Endothelial cell of umbilical vein (primary cell): Measurements from ENCODE around the gene MYOF. TPM values are rescaled to one million over a fixed set of nuclear protein-coding genes. Genes with fewer than 3 reads are reported as not detected.

Source experiments
- BruUV-seq: library from RNA; stranded (reverse); fragments of 400-500 nt; replicated peaks from 2 replicates; lab custom pipeline; 2021; lab: Mats Ljungman, UMichigan
- CTCF ChIA-PET: fragments of 300-600, 350-600 bp; sonication (Branson Sonifier 250); formaldehyde crosslinking; loops from one replicate; lab custom pipeline; 2021; ENCODE audit warnings: antibody characterized with exemption, inconsistent platforms; lab: Charles Lee
- POLR2A ChIA-PET: fragments of 300-600, 350-600 bp; sonication (Branson Sonifier 250); formaldehyde crosslinking; loops from one replicate; lab custom pipeline; 2021; ENCODE audit warnings: antibody characterized with exemption, inconsistent platforms; lab: Charles Lee
- DNase-seq: peaks from one replicate; pipeline ENCODE4 v3.0.0-alpha.2; 2011; ENCODE audit warnings: low read depth, low spot score
- FAIRE-seq: peaks from 2 replicates; lab custom pipeline; 2011; peaks lifted over from hg19 to GRCh38; lab: Jason Lieb, UNC
- H2AFZ ChIP-seq: 2 replicates; pipeline ENCODE4 v1.6.0; 2012; ENCODE audit warnings: low read depth, low read length, control low read depth, inconsistent platforms
- H3K27ac ChIP-seq: 2 replicates; pipeline ENCODE4 v1.5.1; 2011; ENCODE audit warnings: low read depth, mild to moderate bottlenecking, control low read depth, low read length, moderate library complexity; ENCODE audit not compliant: insufficient read depth
- H3K27me3 ChIP-seq, 2 experiments: 2 replicates each; pipeline versions ENCODE4 v1.6.0 to v1.6.1; 2011; ENCODE audit warnings: low read length in 2 of 2, mixed read lengths in 1 of 2; ENCODE audit not compliant: control insufficient read depth in 2 of 2, insufficient read depth in 2 of 2
- H3K36me3 ChIP-seq, 2 experiments: 2 replicates in 1 of 2; 3 replicates in 1 of 2; pipeline ENCODE4 v1.5.1; 2011; ENCODE audit warnings: low read length in 2 of 2, mild to moderate bottlenecking in 1 of 2, moderate library complexity in 1 of 2; ENCODE audit not compliant: control insufficient read depth in 2 of 2, insufficient read depth in 2 of 2; ENCODE audit errors: extremely low read depth in 1 of 2
- H3K4me1 ChIP-seq: 3 replicates; pipeline ENCODE4 v1.5.1; 2011; ENCODE audit warnings: mild to moderate bottlenecking, low read length; ENCODE audit not compliant: control insufficient read depth, insufficient read depth; ENCODE audit errors: extremely low read depth
- H3K4me2 ChIP-seq: 2 replicates; pipeline ENCODE4 v1.6.1; 2011; ENCODE audit warnings: low read length, control low read depth, mixed read lengths; ENCODE audit not compliant: insufficient read depth
- H3K4me3 ChIP-seq, 3 experiments: fragments of 200-600 bp in 1 of 3; sonication (generic), shearing (Covaris generic) in 1 of 3; replicated peaks in 1 of 3; 2 replicates each; pipeline ENCODE4 v1.5.1; 2011 to 2016; ENCODE audit warnings: control low read depth in 3 of 3, low read length in 3 of 3, mild to moderate bottlenecking in 2 of 3, inconsistent platforms in 1 of 3, low read depth in 1 of 3, moderate library complexity in 1 of 3; ENCODE audit not compliant: insufficient read depth in 1 of 3
- H3K79me2 ChIP-seq: 2 replicates; pipeline ENCODE4 v1.6.0; 2012; ENCODE audit warnings: low read length, inconsistent platforms; ENCODE audit not compliant: control insufficient read depth, insufficient read depth
- H3K9ac ChIP-seq: replicated peaks from 2 replicates; pipeline ENCODE3; 2011; ENCODE audit warnings: low read length, control low read depth; ENCODE audit not compliant: insufficient read depth; ENCODE audit errors: extremely low read depth
- H3K9me1 ChIP-seq: replicated peaks from 3 replicates; pipeline ENCODE4 v1.6.0; 2011; ENCODE audit warnings: mild to moderate bottlenecking, low read length; ENCODE audit not compliant: control insufficient read depth, insufficient read depth; ENCODE audit errors: extremely low read depth
- H3K9me3 ChIP-seq: replicated peaks from 2 replicates; pipeline ENCODE4 v1.5.1; 2012; ENCODE audit warnings: low read length, inconsistent platforms; ENCODE audit not compliant: control insufficient read depth, insufficient read depth
- H4K20me1 ChIP-seq: replicated peaks from 2 replicates; pipeline ENCODE3; 2011; ENCODE audit warnings: mild to moderate bottlenecking, low read length; ENCODE audit not compliant: control insufficient read depth, insufficient read depth; ENCODE audit errors: extremely low read depth
- CTCF ChIP-seq, 2 donors: IDR thresholded peaks; 1 replicate in 1 of 2; 2 replicates in 1 of 2; pipeline ENCODE4 v1.5.1; 2011; ENCODE audit warnings: low read length in 2 of 2, mild to moderate bottlenecking in 2 of 2, moderate library complexity in 2 of 2, control low read depth in 1 of 2, inconsistent platforms in 1 of 2, low read depth in 1 of 2; ENCODE audit not compliant: insufficient read depth in 1 of 2; ENCODE audit errors: extremely low read depth in 1 of 2
- EZH2 ChIP-seq: IDR thresholded peaks from 2 replicates; pipeline ENCODE4 v1.6.1; 2012; ENCODE audit warnings: borderline replicate concordance, low read depth, mild to moderate bottlenecking, moderate library complexity, low read length, inconsistent platforms; ENCODE audit not compliant: severe bottlenecking
- FOS ChIP-seq: IDR thresholded peaks from 2 replicates; pipeline ENCODE4 v1.6.1; 2011; ENCODE audit warnings: mild to moderate bottlenecking, low read length, moderate library complexity, borderline replicate concordance; ENCODE audit not compliant: insufficient read depth
- GATA2 ChIP-seq: IDR thresholded peaks from 2 replicates; pipeline ENCODE4 v1.7.0; 2011; ENCODE audit warnings: low read depth, mild to moderate bottlenecking, moderate library complexity, mixed read lengths, low read length; ENCODE audit not compliant: insufficient read length, insufficient read depth
- JUN ChIP-seq: IDR thresholded peaks from 2 replicates; pipeline ENCODE4 v1.6.1; 2011; ENCODE audit warnings: borderline replicate concordance, low read depth; ENCODE audit not compliant: insufficient read length, insufficient read depth
- MAX ChIP-seq: IDR thresholded peaks from 2 replicates; pipeline ENCODE4 v1.6.1; 2011; ENCODE audit not compliant: insufficient read depth, insufficient read length
- MYC ChIP-seq: IDR thresholded peaks from one replicate; pipeline ENCODE4 v1.6.1; 2011; ENCODE audit warnings: mild to moderate bottlenecking, low read depth, low read length
- POLR2A ChIP-seq: IDR thresholded peaks from 2 replicates; pipeline ENCODE4 v1.6.1; 2012; ENCODE audit warnings: low read depth, mild to moderate bottlenecking, control low read depth, low read length
- POLR2AphosphoS5 ChIP-seq: IDR thresholded peaks from 2 replicates; pipeline ENCODE4 v1.6.1; 2012; ENCODE audit warnings: low read depth, mild to moderate bottlenecking, control low read depth, low read length, moderate library complexity; ENCODE audit not compliant: insufficient read depth
- dilution Hi-C: fragments of 300-500 bp; cut with MboI; formaldehyde crosslinking; loops from one replicate; pipeline ENCODE4 v1.15.0; 2019; ENCODE audit warnings: low sequenced_read_pairs; ENCODE audit not compliant: extremely low pct_ligation_motif_present
- intact Hi-C: fragments of 100-400 bp; cut with micrococcal nuclease; formaldehyde crosslinking; loops from one replicate; pipeline ENCODE4 v1.10.0; 2022
- polyA plus RNA-seq, 4 experiments: library from polyadenylated mRNA; depleted of rRNA in 3 of 4; stranded (reverse) in 3 of 4; unstranded in 1 of 4; fragments of >200 nt; gene quantifications; 2 replicates each; pipeline versions ENCODE4 v1.2.1 to v1.2.3, GENCODE V29; 2011 to 2012; ENCODE audit warnings: missing spikeins in 1 of 4
- total RNA-seq: library from RNA; stranded (reverse); gene quantifications from 2 replicates; pipeline ENCODE4 v1.2.3, GENCODE V29; 2021

Gene MYOF
- total and polyA plus RNA-seq, 2 donors (not counting 3 experiments of a cell fraction or from before 2014, with no cell fraction given), result 98.4 to 379 TPM

GRCh38 chr10:93352638-93353383 lies 129.3 kb downstream of the MYOF start:
- FAIRE-seq (peak; percentile 58), DNase-seq (peak; percentile 46)
- no peak overlapping the region for H3K9ac ChIP-seq
- H3K4me3 ChIP-seq, result no peak overlapping the region
- CTCF ChIA-PET, result interaction anchor here (0.8 to 3.0 kb wide), 32 partner anchors 10 to 1539 kb away, joined by 3 to 23 read pairs (median 4); partner anchors contain the start of genes CEP55, FRA10AC1 and MYOF
- POLR2A ChIA-PET, result no interaction called here
- no peaks in the 10 kb centered on the region for H3K79me2 ChIP-seq
- dilution Hi-C loops, result no loop called here
- H2AFZ ChIP-seq, result no peak overlapping the region
- peaks cover 59 to 63% of the 10 kb centered on the region in 2 experiments for H3K36me3 ChIP-seq
- no peaks in the 10 kb centered on the region for H4K20me1 ChIP-seq
- H3K27me3 ChIP-seq, result no peaks in the 10 kb centered on the region
- no peak overlapping the region for H3K4me2 ChIP-seq
- no TSS peak for BruUV-seq
- peaks cover 2% of the 10 kb centered on the region for H3K4me1 ChIP-seq
- intact Hi-C loops, result no loop called here
- no peak overlapping the region for H3K27ac ChIP-seq
- no peaks in the 10 kb centered on the region for H3K9me3 ChIP-seq
- no peaks in the 10 kb centered on the region for H3K9me1 ChIP-seq
- TF ChIP-seq CTCF (IDR thresholded peaks at IDR 0.05; ENCODE audit: extremely low read depth in 1 of 2, insufficient read depth in 1 of 2, low read depth in 1 of 2, low read length in 2 of 2) (peak; percentile 36 to 46), JUN (no peak)

GRCh38 chr10:93346694-93347093 lies 135.4 kb downstream of the MYOF start:
- no peaks in the 10 kb centered on the region for H3K27me3 ChIP-seq
- peaks cover 62 to 63% of the 10 kb centered on the region in 2 experiments for H3K36me3 ChIP-seq
- peak overlapping the region; percentile 42 for H3K27ac ChIP-seq
- H3K9me3 ChIP-seq, result no peaks in the 10 kb centered on the region
- ChIA-PET CTCF (interaction anchor here (0.8 to 1.1 kb wide), 3 partner anchors 14 to 136 kb away, joined by 3 read pairs; partner anchors contain the start of gene MYOF), POLR2A (no interaction called here)
- DNase-seq (peak; percentile 60), FAIRE-seq (peak; percentile 90)
- no peaks in the 10 kb centered on the region for H3K9me1 ChIP-seq
- no peaks in the 10 kb centered on the region for H3K79me2 ChIP-seq
- TF ChIP-seq MAX, result peak; percentile 72
- peak; percentile 56 for TF ChIP-seq JUN
- TF ChIP-seq CTCF (IDR thresholded peaks at IDR 0.05; ENCODE audit: extremely low read depth in 1 of 2, insufficient read depth in 1 of 2, low read depth in 1 of 2, low read length in 2 of 2), result no peak
- peak; percentile 92 for TF ChIP-seq MYC
- TF ChIP-seq GATA2, result peak; percentile 43
- TF ChIP-seq POLR2A, result no peak
- TF ChIP-seq EZH2, result no peak
- TF ChIP-seq FOS, result no peak
- no peak for TF ChIP-seq POLR2AphosphoS5
- no peak overlapping the region for H3K4me2 ChIP-seq
- intact Hi-C loops (no loop called here), dilution Hi-C loops (no loop called here)
- peak overlapping the region; percentile 17 for H3K9ac ChIP-seq
- H3K4me1 ChIP-seq, result peaks cover 14% of the 10 kb centered on the region
- no peak overlapping the region for H2AFZ ChIP-seq
- BruUV-seq, result no TSS peak
- H4K20me1 ChIP-seq, result no peaks in the 10 kb centered on the region
- H3K4me3 ChIP-seq, result no peak overlapping the region
